ENCODE measurements around the gene SSTR4. TPM values are rescaled to one million over a fixed set of nuclear protein-coding genes. Genes with fewer than 3 reads are reported as not detected.

The SSTR4 gene
- total RNA-seq, 1 experiment from 2014 or later = not detected

GRCh38 chr20:23008667-23009066 lies 26.4 kb upstream of the SSTR4 start:
- no peak for DNase-seq (ENCODE audit: low spot score)
- CTCF ChIA-PET = interaction anchor here (1.2 kb wide), 1 partner anchor 142 kb away, joined by 3 read pairs; no protein-coding TSS in a partner anchor
- no peaks in the 10 kb centered on the region for H3K36me3 Mint-ChIP-seq
- H3K4me3 Mint-ChIP-seq = no peak overlapping the region
- TF ChIP-seq STAT6 (CRISPR knock-in tag; conservative IDR thresholded peaks at IDR 0.05; ENCODE audit: low read depth) = no peak
- TF ChIP-seq ATF1 (CRISPR knock-in tag; IDR thresholded peaks at IDR 0.05) = no peak
- TF ChIP-seq ZNF317 (CRISPR knock-in tag; IDR thresholded peaks at IDR 0.05; ENCODE audit: borderline replicate concordance, low read depth) = no peak
- TF ChIP-seq FOXK1 (CRISPR knock-in tag; IDR thresholded peaks at IDR 0.05) = no peak
- no peak for TF ChIP-seq NFE2L1 (CRISPR knock-in tag; IDR thresholded peaks at IDR 0.05)
- TF ChIP-seq NFATC4 (CRISPR knock-in tag; IDR thresholded peaks at IDR 0.05) = no peak
- TF ChIP-seq CTCF (IDR thresholded peaks at IDR 0.05) = no peak
- no peak for TF ChIP-seq CBFB (CRISPR knock-in tag; IDR thresholded peaks at IDR 0.05; ENCODE audit: low read depth)
- no peak for TF ChIP-seq ATF3 (CRISPR knock-in tag; conservative IDR thresholded peaks at IDR 0.05)
- TF ChIP-seq RELA (CRISPR knock-in tag; IDR thresholded peaks at IDR 0.05; ENCODE audit: borderline replicate concordance) = no peak
- no peak for TF ChIP-seq NR2C2 (CRISPR knock-in tag; IDR thresholded peaks at IDR 0.05)
- no peak for TF ChIP-seq ZNF232 (CRISPR knock-in tag; IDR thresholded peaks at IDR 0.05)
- TF ChIP-seq ZNF425 (CRISPR knock-in tag; conservative IDR thresholded peaks at IDR 0.05) = no peak
- no peak for TF ChIP-seq ZNF423 (CRISPR knock-in tag; IDR thresholded peaks at IDR 0.05)
- TF ChIP-seq GABPB1 (CRISPR knock-in tag; IDR thresholded peaks at IDR 0.05) = no peak
- no peak for TF ChIP-seq EMX1 (CRISPR knock-in tag; IDR thresholded peaks at IDR 0.05)
- TF ChIP-seq CREM (CRISPR knock-in tag; IDR thresholded peaks at IDR 0.05) = no peak
- TF ChIP-seq ZNF671 (CRISPR knock-in tag; IDR thresholded peaks at IDR 0.05) = no peak
- no peak for TF ChIP-seq ZNF281 (CRISPR knock-in tag; IDR thresholded peaks at IDR 0.05)
- POLR2A ChIA-PET = no interaction called here
- H3K27me3 Mint-ChIP-seq (ENCODE audit: low read depth) = no peaks in the 10 kb centered on the region; the same call in none of the 2 replicates
- no peak for ATAC-seq
- no peak overlapping the region for H3K27ac Mint-ChIP-seq
- peaks cover 9% of the 10 kb centered on the region for H3K4me1 Mint-ChIP-seq
- H3K9me3 Mint-ChIP-seq = no peaks in the 10 kb centered on the region

Measured in WTC11 (cell line).